Activated CD8-positive, alpha-beta memory T cell treated with anti-CD3 and anti-CD28 coated beads, Interleukin-2, amount 50 U/mL, for 1 hour (primary cell): ENCODE results near the gene AUTS2.

ENCODE experiments used
- DNase-seq: peaks from one replicate; pipeline ENCODE4 v3.0.0-alpha.2; 2020; ENCODE audit errors: extremely low read depth

The AUTS2 gene

DNA sequence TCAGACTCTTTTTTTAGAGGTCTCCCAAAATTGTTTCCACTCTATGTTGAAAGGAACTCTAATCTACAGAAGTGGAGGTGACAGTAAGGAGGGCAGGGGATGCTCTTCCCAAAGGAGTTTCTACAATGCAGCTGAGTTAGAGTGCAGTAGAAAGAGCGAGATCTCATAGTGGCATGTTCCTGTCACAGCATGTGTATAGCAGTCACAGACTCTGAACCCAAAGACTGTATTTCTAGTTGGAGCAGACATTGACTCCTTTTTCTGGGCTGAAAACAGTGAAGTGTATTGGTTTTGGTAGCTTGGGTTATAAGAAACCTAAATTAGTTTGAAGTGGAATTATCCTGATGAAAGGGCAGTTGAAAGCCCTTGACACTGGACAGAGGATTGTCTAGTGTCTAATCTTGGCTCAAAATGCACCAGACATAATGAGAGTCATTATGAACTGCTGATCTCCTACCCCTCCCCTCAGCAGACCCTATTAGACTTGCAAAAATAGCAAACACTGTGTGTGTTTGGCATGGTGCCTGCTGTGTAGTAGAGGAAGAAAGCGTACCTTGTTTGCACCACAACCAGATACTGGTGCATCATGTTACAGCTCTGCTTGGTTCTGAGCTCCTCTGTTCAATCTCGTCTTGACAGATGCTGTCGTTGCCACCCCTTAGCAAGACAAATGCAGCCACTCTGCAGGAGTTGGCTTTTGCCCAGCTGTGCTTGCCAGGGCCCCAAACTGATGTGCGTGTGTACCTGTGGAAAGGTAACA, 336.0 kb downstream of the AUTS2 start:
- DNase-seq, result no peak

DNA sequence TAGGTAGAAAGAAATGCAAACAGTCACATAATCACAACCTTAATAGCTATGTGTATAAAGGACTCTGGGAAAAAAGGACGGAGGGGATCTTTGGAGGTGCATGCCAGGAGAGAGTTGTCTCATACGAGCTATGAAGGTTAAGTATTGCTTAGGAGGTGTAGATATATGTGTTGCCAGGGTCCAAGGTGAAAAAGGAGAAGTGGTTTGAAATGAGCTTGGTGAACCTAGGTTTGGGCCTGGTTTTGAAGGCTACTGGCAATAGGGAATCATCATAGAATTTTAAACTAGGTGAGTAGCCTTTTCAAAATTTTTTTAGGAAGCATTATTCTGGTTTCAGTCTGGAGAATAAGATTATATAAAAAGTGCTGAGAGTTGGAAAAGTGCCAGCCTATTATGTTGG, 336.8 kb downstream of the AUTS2 start:
- DNase-seq, result no peak

DNA sequence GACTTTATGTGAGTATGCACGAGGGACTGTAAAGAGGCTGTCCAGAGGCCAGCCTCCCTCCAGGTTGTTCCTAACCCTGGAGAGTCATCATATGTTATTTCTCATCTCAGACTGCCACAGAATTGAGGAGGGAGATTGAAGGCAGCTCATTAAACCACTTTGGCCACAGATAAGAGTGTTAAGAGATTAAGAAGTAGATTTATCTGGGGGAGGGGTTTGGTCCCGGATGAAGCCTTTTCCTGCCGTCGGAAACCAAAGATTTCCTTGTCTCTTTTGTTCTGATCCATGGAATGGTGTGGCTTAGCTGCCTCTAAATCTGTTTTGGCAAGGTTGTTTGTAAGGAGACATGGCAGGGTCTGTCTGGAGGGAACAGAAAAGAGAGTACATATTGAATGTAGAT, 338.8 kb downstream of the AUTS2 start:
- no peak for DNase-seq

DNA sequence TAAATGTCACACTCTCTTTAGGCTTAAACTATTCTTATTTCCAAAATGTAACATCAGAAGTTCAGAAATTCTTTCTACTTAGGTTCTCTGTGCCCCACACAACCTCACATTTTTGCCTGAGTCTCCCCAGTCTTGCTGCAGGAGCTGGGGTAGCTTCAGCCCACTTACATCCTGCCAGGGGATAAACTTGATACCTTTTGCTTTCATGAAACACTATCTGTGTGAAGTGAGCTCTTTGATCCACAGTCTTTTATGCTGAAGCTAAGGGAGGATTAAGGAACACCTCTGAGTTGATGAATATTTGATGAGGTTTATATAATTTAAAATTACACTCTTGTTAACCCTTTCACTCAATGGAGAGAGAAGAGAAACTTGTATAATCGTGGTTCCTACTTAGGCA, 341.0 kb downstream of the AUTS2 start:
- DNase-seq, result no peak

DNA sequence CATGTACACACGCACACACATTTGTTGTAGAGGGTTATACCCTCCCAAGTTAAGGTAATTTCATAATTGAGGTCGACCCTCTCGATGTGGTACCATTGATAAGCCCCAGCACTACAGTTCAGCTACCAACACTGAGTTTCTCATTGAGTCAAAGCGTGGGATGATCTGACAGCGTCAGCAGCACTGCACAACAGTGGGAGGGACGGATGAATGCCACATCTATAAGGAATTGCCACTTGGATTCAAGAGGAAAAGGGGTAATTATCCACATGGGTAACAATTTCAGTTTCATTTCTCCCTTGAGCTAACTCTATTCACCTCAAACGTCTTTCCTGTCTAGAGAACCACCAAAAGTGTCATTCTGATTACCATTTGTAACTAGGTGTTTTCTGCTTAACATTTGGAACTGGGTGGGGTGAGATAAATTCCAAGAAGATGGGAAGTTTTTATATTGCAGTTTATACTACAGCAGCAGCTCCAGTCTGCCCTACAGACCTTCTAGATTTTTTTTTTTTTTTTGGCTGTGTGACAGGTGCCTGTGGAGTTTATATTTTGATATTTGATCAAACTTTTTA, 342.9 kb downstream of the AUTS2 start:
- DNase-seq, result no peak

DNA sequence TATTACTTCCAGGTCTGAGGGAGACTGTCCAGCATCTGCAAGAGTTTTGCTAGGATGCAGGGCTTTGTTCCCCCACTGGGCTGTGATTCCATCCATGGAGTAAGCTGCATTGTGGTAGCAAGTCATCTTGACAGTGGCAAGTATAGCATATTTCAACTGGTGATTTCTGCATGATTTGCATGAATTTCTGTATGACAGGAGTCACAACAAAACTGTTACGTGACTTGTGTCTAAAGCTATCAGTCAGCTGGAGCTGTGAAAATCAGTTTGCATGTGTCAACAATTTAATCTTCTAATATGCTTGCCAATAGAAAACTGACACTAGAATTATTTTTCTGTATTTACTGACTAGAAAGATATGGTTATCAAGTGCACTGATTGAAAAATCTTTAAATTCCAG, 344.3 kb downstream of the AUTS2 start:
- DNase-seq, result no peak

DNA sequence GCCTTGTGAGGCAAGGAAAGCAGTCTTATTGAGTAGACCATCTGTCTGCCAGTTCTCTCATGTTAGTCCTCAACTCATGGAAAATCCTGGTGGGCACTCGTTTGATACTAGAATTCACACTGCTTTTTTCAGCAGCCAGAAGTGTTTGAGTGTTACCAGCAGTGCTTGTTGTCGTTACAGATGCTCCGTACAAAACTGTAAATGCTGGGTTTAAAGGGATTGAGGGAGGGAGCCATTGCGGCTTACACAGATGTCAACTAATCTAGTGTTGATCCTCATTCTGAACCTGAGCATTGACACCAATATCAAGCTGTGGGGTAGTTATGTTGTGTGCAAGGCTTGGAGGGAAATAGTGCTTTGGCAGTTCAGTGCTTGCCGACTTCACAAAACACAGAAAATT, 348.6 kb downstream of the AUTS2 start:
- DNase-seq, result no peak

DNA sequence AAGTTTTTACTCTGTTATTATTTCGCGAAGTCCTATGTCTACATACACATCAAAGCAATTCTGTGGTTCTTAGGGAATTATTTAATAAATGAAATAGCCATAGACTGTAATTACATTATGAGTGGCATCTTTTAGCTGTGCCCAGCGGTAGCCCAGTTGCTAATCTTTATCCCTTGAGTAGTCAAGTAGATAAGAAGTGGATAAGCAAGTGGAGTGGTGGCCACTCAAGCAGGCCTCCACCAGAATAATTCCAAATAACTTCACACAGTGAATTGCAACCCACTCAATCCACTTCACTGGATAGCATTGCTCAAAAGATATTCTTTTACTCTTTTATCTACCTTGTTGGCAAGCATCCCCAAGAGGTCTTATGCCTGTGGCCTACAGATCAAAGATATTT, 349.7 kb downstream of the AUTS2 start:
- DNase-seq, result no peak

DNA sequence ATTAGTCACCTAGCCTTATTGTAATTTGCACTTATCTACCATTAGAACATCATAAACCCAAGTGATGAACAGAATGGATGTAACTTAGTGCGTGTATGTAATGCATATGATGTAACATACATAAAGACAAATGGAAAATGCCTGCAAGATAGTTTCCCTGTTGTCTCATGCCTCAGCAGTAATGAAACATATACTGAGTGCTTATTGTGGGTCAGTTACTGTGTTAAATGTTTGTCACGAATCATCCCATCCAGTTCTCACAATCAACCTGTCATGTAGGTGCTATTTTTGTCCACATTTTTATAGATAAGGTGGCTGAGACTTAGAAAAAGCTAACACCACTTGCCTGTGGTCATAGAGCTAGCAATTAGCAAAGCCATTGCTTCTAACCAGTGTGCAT, 350.8 kb downstream of the AUTS2 start:
- DNase-seq, result no peak

DNA sequence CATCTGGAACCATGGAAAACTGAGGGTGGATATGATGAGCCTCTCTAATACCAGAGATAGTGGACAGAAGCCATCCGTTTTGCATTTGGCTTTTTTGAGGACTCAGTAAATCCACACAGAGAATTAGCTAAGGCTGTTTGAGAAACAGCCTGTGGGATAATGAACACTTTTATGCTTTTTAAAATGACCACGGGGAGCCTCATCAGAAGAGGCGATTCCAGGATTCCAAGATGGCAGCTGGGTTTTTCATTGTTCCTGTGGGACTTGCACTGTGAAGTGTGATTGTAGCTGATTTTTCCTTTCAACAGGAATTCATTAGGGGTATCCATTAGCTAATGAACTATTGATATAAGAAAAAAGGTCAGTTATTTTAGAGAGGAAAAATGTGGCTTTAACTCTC, 353.2 kb downstream of the AUTS2 start:
- DNase-seq, result no peak

DNA sequence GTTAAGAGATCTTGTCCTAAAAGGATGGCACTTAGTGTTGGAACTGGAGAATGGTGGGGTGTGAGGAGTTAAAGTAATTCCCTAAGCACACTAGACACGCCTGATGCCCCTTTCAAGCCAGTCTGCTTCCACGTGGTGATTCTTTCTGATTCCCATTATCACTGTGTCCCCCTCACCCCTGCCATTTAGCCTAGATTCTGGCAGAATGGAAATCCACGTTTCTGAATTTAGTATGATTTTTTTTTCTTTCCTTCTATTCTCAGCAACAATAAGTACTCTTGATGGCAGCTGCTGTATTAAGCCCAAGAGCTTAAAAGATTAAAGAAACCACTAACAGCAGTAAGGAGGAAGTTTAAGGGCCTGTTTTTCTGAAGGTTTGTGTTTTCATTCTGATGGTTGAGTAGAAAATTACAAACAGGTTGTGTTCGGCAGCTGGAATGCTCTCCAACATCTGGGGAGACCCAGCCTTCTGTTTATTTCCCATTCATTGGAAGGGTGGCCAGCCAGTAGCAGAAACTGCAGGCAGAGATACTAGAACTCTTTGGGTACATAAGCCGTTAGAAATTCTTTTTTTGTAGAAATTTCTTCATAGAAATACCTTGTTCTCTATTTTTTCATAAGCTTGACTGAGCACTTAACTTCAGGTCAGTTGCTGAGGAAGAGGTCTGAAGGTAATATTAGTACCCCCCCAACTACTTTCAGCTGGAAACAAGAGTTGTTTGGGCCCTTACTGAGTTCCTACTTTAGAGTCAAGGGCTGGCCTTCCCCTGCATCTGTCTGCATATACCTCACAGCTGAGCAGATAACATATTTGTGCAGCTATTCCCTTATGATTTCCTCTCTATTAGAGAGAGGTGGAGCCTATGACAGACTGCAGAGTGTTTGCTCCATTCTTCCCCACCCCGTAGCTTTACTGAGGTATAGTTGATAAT, 355.1 kb downstream of the AUTS2 start:
- DNase-seq, result no peak

DNA sequence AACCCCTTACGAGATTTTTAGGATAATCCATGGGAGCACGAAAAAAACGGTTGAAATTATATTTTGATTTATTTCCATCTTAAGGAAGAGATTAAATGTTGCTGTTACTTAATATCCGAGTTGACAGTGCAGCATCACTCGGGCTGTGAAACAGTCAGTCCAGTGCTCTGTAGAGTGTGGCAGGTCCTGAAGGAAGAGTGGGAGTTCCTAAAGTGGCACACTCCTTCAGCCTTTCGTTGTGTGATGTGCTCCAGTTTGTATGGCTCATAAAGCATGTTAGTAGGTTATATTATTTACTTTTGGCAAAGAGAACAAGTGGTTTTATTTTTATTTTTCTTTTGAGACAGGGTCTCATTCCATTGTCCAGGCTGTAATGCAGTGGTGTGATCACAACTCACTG, 358.3 kb downstream of the AUTS2 start:
- no peak for DNase-seq

DNA sequence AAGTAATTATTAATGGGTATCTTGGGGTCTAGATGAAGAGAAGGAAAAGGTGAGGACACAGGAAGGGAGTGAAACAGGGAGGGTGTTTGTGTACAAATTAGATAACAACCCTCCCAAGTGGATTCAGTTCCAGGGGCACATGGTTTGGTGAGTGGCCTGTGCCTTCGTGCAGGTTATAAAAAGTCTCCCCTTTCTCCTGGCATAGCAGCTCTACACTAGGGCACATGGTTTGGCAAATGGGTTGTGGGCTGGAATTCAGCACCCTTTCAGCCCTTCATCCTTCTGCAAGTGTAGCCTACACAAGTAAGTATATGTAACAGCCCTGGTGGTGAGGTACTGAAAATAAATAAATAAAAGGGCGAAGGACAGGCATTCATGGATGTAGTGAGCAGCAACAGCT, 359.4 kb downstream of the AUTS2 start:
- no peak for DNase-seq

DNA sequence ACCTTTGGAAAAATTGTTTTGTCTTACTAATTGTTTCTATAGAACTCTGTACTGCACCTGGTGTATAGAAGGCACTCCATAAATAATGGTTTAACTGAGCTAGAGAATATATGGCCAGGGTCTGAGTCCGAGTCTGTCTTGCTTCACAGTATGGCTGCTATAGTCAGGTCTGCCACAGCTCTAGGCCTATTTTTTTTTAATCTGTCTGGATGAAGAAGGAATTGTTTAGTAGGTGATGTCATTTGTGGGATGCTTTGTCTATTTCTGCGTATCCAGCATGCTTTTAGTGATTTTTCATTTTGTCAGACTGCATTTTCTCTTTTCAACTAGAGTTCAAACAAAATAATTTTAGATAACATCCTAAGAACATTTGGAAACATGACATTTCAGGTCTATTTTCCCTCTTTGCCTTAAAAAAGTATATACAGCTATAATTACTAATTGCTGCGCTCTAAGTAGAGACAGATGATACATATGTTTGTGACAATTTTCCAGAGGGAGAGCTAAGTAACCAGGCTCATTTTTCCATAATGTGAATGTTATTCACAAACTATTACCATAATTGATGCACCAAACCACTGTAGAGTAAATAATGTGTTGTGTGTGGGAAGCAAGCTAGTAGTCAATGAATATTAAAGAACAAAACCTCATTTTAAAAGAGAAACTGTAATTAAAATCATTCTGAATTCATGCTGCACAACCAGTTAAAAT, 361.7 kb downstream of the AUTS2 start:
- no peak for DNase-seq

DNA sequence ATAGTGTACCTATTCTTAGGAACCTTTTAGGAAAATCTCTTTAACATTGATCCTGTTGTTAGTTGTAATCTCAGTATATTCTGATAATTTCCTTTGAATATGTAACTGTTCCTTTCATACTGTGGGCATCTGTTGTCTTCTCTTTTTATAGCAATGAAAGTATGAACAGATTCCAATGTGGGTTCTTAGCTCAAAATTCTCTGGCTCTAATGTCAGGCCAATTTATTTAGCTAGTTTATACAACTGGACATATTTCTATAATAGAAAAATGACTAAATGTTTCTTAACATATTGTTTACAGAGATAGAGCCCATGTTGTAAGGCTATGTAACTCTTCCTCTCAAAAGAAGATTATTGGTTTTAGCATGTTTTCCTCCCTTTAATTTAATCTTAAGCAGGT, 363.2 kb downstream of the AUTS2 start:
- DNase-seq, result no peak

DNA sequence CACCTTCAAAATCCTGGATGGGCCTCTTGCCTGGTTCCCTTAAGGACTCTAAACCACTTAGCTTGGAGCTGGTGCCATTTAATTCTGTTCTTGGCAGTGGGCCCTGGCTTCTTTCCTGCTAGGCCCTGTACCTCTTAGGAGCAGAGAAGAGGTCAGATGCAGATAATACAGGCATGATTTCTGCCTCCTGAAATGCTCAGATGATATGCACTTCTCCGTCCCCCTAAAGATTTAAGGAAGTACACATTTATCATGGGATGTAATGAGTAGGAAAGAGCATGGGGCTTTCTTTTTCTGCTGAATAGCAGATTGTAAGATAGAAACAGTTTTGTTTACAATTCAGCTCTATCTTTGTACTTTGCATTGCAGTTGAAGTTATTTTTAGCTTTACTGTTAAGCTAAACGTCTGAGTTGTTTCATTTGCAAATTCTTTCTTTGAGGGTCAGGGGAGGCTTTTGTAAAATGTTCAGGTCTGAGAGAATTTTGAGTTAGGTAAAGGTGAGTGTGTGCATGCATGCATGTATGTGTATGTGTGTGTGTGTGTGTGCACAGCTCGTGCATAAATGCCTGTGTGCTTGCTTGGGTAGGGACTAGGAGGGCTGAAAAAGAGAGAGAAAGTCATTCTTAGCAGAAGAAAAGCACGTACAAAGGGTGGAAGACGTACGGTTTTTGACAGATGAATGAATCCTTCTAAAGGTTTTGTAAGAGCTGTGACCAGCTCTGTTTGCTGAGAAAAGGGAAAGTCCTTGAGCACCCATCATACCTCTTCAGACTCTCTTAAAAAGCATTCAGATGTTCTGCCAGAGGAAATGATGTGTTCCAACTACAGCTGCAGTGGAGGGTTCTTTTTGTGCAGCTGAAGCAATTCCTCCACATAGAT, 364.2 kb downstream of the AUTS2 start:
- DNase-seq, result no peak

DNA sequence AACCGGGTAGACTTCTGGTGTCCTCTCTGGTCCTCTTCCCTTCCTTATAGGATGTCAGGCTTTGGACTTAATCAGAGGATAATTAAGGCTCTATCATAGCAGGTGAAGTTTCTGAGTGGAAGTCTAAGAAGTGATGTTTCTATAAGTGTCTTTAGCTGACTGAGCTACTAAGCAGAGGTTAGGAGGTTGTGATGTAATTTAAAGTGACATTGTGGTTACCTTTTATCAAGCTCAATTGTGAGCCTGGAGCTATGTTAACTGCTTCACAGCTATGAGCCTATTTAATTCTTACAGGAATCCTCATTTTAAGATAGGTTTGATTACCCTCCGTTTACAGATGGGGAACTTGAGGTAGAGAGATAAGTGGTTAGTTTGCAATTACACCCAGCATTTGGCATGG, 365.1 kb downstream of the AUTS2 start:
- no peak for DNase-seq

DNA sequence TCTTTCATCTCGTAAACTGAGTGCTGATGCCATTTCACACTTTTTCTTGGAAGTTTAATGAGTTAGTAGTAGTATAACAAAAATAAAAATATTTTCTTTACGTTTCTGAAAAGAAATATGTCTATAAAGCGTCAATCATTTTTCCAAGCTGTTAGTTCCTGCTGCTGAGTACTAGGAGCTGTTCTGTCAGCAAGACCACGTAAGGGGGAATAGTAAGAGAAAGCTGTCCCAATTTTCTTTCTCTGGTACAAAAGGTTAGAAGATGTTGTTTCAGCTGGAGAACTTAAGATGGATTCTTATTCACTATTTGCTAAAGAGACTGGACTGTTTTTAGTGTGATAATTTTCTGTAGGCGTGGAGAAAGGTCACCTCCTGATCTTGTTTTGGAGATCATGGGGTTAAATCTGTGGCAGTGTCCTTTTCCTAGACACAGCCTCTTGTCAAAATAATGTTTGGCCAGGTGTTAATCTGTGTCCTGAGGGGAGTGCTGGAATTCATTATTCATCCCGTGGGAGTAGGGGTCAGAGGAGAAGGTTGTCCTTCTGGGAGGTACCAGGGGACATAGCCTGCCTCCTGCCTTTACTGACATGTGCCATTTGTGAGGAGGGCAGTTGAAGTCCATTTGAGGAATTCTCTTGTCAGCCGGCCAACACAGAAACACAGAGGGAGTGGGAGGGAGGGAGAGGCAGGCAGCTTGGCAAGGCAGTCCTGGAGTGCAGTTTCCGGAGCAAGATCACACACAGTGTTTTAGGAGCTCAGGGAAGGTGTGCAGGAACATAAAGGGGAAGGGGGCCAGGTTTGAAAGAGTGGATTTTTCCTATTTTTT, 368.7 kb downstream of the AUTS2 start:
- DNase-seq, result no peak

DNA sequence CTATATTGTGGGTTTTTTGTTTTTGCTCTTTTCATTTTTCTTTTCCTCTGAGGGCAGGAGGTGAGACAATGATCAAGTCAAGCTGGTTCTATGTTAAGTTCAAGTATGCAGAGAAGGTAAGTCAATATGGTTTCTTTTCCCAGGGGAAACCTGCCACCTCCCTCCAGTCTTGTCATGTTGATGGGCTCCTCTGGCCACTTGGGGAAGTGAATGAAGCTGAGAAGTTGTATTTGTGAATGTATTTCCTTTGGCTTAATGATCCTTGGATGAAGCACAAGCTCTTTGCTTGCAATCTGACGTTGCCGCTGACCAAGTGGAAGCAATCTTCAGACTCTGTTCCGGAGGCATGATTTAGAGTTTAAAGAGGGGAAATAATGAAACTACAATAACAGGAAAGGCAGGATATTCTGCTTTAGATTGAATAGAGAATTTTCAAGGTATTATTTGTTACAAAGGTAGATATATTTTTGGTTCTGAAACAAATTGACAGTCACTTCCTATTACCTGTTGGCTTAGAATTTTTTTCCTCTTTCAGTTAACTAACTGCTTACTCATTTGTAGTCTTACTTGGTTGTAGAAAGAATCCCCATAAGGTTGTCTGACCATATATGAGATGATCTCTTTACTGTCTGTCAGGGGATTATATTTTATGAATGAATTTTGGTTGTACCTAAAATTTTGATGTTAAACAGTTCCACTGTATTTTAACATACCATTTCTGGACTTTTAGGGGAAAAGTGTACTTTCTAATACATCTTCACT, 369.6 kb downstream of the AUTS2 start:
- DNase-seq, result no peak
